HG03354 (cell line): ENCODE measurements around the gene DPY19L3.
"Not testable (repeated sequence)": the region's sequence is repeated elsewhere in the genome, so short reads cannot be mapped to it uniquely, and the experiment has no call there.

Source experiments
- ATAC-seq: cut with Tn5 transposase; IDR thresholded peaks from one replicate; pipeline ENCODE4 v1.9.1; 2021; ENCODE audit warnings: mild to moderate bottlenecking; ENCODE audit not compliant: unreplicated experiment, poor library complexity, severe bottlenecking

DPY19L3 gene, protein sequence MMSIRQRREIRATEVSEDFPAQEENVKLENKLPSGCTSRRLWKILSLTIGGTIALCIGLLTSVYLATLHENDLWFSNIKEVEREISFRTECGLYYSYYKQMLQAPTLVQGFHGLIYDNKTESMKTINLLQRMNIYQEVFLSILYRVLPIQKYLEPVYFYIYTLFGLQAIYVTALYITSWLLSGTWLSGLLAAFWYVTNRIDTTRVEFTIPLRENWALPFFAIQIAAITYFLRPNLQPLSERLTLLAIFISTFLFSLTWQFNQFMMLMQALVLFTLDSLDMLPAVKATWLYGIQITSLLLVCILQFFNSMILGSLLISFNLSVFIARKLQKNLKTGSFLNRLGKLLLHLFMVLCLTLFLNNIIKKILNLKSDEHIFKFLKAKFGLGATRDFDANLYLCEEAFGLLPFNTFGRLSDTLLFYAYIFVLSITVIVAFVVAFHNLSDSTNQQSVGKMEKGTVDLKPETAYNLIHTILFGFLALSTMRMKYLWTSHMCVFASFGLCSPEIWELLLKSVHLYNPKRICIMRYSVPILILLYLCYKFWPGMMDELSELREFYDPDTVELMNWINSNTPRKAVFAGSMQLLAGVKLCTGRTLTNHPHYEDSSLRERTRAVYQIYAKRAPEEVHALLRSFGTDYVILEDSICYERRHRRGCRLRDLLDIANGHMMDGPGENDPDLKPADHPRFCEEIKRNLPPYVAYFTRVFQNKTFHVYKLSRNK

DNA sequence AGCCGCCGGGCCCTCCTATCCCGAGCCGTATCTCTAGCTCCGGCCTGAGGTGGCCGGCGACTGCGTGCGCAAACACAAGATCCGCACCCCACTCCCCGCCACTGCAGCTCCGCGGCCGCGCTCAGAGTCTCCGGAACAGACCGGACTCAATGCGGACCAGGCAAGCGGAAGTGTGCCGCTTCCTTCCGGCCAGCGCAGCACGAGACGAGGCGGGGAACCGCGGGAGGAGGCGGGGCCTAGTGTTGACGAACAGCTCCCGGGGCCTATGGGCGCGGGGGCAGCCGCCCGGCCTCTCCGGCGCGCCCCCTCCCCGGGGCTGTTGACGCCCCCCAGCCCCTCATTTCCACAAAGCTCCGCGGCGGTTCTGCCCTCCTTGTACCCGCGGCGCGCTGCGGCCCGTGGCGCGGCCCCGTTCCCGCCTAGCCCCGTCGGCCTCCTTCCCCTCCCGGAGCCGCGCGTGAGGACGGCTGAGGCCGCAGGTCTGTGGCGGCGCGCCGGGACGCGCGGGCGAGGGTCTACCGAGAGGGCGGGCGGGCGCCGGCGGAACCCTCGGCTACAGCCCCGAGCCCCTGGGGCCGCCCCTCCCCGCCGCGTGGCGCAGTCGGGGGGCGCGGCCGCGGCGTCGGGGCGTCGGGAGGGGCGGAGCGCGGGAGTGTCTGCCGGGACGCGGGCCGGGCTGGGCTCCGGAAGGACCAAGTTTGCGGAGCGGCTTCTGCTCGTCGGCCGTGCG, at the start of gene DPY19L3:
TSS of gene DPY19L3 (plus strand) at position 340 of the 730 bp plus-strand sequence. CDS start 2,484 bp downstream, outside the sequence.
- ATAC-seq = peak; percentile 96

DNA sequence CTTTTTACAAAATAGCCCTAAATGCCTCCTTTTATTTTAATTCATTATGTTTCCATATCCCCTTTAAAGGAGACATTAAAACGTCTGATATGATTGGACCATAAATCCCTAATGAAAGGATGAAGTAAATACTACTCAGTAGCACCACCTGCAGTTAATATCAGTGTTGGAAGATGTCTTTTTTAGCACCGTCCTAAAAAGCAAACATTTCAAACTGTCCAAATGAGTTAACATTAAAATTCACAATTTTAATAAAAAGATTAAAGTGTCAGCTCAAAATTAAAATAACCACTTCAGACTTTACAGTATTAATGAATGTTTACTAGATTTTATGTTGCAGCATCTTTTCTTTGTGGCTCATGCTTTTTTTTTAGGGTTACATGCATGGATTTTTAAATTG, 47.9 kb upstream of the DPY19L3 start:
- no peak for ATAC-seq

DNA sequence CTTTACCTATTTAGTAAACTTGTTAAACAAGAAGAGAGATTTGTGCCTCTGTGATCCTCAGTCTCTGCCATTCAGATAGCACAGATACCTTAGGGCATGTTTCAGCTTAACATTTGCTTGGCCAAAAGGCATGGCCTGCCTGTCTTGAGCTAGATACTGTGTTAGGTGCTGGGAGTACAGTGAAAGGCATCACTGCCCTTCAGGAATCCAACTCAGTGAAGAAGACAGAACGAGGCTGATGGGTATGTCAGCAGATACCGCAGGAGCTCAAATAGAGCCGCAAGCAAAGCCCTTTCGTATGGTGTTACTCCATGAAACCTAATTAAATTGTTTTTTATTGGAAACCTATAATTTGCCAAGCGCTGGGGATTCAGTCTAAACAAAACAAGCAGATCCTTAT, 47.2 kb upstream of the DPY19L3 start:
- no peak for ATAC-seq

DNA sequence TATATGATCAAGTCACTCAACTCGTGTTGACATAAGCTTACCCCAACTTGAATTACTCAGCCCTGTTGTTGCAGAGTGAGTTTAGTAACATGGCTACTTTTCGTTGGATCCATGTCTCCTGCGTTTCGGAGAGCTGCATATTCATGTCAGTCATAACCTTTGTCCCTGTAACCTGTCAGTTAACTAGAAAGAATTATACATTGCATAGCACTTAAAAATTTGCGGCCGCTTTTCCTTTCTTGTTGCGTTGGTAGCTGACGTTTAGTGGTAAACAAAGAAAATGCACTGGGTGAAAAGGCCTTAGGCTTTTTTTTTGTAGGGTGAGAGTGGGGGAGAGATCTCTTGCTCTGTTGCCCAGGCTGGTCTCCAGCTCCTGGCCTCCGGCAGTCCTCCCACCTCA, 46.0 kb upstream of the DPY19L3 start:
- ATAC-seq = no peak

DNA sequence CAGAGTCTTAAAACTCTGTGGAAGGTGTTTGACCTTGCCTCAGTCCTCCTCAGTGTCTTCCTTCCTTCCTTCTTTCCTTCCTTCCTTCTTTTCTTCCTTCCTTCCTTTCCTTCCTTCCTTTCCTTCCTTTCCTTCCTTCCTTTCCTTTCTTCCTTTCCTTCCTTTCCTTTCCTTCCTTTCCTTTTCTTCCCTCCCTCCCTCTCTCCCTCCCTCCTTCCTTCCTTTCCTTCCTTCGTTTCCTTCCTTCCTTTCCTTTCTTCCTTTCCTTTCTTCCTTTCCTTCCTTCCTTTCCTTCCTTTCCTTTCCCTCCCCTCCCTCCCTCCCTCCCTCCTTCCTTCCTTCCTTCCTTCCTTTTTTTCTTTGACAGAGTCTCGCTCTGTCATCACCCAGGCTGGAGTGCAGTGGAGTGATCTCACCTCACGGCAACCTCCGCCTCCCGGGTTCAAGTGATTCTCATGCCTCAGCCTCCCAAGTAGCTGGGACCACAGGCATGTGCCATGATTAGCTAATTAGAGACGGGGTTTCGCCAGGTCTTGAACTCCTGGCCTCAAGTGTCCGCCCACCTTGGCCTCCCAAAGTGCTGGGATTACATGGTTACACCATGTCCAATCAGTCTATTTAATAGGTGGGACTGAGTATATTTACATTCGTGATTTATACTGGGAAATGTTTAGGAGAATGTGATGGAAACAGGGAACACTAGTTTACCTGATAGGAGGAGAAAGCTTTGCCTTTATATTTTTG, 43.8 kb upstream of the DPY19L3 start:
- no peak for ATAC-seq

DNA sequence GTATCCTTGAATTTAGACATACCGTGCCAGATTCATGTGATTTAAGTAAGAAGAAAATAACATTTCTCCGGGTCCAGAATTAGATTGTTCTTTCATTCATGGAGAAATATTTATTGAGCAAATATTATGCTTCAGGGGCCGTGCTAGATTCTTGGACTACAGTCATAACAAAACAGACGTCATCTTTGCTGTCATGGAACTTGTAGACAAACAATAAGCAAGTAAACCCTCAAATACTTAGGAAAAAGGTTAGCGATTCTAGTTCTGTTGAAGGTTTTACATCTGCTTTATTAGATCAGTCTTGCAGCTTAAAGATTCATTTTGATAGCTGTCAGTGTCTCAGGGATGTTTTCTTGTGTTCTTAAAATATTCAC, 43.3 kb upstream of the DPY19L3 start:
- no peak for ATAC-seq

DNA sequence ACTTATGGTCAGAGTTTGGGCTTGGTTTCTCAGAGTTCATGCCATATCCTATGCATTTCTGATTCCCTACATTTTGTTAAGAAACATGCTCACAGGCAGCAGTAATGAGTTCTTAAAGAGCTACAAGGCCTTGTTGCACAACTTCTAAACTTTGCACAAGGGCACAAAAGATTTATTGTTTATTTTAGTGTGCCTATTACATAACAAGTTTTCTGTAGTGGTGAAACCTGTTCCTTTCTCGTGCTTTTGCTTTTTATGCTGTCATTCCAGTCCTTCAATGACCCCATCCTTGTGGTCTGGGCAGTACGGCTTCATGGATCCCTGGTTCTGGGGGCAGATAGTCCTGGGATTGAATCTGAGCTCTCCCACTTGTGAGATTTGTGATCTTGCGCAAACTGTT, 42.4 kb upstream of the DPY19L3 start:
- no peak for ATAC-seq

DNA sequence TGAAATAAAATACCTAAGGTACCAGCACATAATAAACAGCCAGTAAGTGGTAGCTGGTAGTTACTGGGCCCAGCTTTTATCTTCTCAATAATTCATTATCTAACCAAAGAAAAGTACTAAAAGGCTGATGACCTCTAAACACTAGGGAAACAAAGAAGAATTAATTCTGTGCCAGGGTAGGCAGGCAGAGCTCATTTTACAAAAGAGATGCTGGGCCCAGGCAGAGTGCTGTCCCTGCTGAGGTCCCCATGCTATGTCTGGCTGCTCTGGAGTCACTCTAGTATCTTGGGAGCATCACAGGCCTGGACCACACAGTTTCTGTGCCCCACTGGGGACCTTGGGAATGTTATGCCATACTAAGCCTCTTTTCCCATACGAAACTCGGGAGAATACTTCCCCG, 41.9 kb upstream of the DPY19L3 start:
- ATAC-seq = no peak

DNA sequence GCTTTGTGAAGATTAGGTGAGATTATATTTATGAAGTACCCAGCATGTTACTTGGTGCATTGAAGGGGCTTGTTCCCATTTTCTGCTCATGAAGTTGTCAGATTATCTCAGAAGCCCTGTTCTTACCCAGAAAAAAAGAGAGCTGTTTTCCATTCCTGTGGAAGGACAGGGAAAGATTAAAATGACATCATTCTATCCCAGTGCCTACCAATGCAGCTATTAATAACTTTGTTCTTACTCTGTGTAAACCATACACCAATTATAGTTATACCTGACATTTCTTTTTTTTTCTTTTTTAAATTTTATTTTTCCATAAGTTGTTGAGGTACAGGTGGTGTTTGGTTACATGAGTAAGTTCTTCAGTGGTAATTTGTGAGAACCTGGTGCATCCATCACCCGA, 41.5 kb upstream of the DPY19L3 start:
- no peak for ATAC-seq

DNA sequence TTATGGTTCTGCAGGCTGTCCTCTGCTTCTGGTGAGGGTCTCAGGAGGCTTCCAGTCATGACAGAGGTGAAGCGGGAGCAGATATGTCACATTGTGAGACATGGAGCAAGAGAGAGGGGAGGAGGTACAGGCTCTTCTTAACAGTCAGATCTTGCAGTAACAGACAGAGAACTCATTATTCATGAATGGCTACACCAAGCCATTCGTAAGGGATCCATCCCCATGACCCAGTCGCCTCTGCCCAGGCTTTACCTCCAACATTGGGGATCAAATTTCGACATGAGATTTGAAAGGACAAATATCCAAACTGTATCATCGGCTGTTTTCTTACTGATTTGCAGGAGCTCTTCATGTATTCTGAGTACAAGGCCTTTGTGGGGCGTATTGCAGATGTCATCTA, 38.5 kb upstream of the DPY19L3 start:
- no peak for ATAC-seq

DNA sequence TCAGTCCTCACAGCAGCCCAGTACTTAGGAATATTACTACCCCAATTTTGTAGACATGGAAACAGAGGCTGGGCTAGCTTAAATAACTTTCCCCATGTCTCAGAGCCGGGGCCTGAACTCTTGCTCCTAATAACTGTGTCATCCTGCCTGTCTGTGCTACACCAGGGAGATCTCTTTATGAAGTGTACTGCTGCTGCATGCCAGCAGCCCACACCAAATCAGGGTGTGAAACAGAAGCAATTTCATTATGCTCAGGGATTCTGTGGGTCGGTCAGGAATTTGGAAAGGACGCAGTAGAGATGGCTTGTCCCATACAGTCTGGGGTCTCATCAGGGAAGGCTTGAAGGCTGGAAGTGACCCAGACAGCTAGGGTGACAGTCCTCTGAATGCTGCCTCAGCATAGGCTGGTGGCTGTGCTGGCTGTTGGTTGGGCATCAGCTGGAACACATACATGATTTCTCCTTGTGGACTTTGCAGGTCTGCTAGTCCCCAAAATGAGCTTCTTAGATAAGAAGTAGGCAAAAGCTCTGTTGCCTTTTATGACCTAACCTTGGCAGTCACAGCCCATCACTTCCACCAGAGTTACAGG, 37.5 kb upstream of the DPY19L3 start:
- no peak for ATAC-seq

DNA sequence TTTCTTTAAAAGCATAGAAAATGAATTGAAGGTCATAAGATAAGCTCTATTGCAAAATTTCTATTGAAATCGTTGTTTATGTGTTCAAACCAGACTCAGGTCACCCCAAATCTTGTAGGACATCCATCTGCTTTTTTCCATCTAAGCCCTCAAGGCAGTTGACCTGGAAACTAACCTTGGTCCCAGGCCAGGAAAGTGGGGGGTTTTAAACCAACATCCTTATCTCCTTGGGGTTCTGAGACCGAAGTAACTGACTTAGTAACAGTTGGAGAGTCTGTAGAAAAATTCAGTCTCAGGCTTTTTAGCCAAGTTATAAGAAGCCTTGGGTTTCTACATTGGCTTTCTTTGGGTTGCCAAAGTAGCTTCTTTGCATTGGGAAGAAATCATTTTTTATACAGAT, 36.8 kb upstream of the DPY19L3 start:
- ATAC-seq = no peak

DNA sequence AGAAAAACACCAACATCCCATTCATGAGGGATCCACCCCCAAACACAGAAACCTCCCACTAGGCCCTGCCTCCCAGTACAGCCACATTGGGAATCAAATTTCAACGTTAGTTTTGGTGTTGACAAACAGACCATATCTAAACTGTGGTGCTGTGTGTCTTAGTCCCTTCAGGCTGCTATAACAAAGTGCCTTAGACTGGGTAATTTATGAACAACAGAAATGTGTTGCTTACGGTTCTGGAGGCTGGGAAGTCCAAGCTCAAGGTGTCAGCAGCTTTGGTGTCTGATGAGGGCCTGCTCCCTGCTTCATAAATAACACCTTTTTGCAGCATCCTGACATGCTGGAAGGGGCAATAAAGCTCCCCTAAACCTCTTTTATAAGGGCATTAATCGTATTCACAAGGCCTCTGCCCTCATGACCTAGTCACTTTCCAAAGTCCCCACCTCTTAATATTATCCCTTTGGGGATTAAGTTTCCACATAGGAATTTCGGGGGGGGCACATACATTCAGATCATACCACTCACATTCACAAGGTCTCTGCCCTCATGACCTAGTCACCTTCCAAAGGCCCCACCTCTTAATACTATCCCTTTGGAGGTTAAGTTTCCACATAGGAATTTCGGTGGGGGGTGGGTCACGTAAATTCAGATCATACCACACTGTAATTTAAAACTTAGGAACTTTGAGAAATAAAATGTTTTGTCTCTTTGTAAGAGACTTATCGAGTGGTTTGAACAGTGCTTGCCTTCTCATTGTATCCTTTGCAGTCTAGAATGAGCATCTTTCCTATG, 32.6 kb upstream of the DPY19L3 start:
- ATAC-seq = no peak

DNA sequence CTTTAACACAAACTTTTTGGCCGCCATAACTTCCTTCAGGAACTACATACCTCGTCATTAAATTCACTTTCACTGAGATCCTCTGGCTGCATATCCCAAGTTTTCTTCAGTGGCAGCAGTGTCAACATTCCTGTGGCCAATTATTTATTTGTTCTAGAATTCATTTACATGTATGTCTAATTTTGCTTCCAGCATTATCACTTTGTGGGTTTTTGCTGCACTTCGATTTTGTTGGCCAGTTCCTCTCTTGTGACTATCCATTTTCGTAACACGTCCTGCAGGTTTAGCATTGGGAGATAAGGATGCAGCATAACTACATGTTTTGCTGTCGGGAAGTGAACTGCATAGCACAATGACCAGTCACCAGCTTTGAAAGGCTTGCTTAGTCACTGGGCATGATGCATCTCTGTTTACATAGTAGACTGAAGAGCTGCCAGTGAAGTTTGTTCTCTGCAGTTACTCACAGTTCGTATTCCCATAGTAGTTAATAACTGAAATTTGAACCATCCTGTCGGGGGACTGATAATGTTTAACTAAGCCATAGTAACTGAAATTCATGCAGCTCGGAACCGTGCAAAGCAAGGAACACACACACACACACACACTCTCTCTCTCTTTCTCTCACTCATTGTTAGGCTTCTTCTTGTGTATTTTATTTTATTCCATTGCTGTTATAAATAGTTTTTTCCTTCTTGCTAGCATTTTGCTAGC, 31.8 kb upstream of the DPY19L3 start:
- ATAC-seq = no peak

DNA sequence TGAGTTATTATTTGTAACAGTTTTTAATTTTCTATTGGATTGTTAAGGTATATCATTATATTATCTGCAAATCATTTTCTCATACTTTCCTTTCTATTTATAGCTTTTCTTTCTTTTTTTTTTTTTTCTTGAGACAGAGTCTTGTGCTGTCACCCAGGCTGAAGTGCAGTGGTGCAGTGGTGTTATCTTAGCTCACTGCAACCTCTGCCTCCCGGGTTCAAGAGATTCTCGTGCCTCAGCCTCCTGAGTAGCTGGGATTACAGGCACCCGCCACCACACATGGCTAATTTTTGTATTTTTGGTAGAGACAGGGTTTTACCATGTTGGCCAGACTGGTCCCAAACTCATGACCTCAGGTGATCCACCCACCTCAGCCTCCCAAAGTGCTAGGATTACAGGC, 31.2 kb upstream of the DPY19L3 start:
- ATAC-seq = not testable (repeated sequence)

DNA sequence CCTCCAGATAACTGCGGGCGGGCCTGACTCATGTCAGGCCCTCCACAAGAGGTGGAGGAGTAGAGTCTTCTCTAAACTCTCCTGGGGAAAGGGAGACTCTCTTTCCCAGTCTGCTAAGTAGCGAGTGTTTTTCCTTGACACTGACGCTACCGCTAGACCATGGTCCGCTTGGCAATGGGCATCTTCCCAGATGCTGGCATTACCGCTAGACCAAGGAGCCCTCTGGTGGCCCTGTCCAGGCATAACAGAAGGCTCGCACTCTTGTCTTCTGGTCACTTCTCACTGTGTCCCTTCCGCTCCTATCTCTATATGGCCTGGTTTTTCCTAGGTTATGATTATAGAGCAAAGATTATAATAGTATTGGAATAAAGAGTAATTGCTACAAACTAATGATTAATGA, 28.5 kb upstream of the DPY19L3 start:
- not testable (repeated sequence) for ATAC-seq

DNA sequence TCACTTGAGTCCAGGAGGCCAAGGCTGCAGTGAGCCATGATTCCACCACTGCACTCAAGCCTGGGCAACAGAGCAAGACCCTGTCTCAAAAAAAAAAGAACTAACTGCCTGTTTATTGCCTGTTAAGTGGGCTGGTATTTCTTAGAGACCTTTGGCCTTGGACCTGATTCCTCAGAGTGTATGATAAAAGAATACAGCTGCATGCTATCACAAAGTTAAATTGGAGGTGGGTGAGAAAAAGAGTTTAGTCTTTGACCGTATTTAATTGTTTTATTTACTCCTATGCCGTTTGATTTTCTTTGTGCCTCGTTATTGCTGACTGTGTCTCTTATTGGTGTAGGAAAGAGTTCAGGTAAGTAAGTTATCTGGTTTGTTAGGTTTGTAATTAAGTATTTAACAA, 25.3 kb upstream of the DPY19L3 start:
- ATAC-seq = no peak

DNA sequence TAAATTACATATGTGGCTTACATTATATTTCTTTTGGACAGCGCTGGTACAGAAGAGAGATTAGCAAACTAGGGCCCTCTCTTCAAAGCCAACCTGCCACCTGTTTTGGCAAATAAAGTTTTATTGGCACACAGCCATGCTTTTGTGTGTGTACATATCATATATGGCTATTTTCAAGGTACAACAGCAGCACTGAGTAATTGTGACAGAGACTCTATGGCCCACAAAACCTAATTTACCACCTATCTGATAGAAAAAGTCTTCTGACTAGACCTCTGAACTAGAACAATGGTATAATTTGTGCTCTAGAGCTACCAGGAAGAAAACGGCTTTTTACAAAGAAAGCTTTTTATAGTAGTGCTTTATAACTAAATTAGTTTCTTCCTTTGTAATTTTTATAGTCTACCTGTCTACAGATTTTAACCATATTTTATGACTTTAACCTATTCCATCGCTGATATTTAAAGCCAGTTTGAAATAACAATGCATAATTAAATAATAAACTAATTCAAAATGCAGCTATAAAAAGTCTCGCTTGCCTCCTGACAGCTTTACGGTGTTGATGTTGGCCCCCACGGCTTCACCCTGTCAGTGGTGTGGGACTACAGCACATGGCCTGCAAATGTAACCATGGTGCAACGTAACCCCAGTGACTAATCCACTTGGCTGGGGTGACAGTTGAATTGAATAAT, 17.7 kb upstream of the DPY19L3 start:
- no peak for ATAC-seq
